Fibroblast of the conjunctiva (primary cell): ENCODE results near the gene WNK2.

Experiments used
- DNase-seq: peaks from one replicate; pipeline ENCODE4 v3.0.0-alpha.2; 2010; ENCODE audit warnings: low read depth

The WNK2 gene

DNA sequence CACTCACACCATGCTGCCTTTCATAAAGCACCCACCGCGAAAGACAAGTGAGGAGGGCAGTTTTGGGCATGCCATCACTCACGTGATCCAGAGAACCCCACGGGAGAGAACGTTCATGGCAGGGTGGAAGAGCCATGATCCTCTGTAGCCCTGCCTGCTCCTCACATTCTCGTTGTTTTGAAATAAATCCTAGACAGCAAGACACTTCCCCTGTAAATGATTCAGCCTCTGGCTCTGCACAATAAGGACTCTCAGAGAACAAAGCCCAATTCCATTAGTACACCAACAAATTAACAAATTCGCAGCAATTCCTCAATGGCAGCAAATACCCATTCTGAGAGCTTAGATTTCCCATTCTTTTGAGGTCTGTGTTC, 71.5 kb downstream of the WNK2 start:
- DNase-seq, result no peak

DNA sequence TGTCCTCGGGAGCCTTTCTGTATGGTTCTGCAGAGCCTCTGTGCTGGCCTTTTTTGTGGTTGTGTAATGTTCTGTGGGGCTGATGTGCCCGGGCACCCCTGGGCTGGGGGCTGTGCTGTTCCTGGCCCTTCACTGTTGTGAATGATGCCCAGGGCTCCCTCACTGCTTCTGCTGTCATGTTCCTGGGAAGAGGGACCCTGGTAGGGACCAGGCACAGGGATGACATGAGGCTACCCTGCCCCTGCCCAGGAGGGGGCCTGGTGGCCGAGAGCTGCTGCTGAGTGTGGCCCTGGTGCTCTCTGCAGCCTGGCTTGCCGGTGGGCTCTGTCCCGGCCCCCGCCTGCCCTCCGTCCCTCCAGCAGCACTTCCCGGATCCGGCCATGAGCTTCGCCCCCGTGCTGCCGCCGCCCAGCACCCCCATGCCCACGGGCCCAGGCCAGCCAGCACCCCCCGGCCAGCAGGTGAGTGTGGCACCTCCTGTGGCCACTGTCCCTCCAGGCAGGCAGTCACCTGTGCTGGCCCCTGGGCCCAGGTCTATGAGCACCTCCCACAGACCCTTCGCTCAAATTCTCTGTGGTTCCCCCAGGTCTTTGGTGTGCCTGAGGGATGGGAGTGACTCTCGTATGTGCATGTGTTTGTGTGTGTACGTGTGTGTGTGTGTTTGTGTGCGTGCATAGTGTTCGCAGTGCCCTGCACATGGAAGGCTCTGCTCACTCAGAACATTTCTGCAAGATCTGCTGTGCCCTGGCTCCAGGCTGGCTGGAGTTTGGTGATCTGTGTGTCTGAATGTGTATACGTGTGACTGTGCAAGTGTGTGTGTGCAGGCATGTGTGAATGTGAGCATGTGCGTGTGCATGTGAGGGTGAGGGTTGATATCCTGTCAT, 72.3 kb downstream of the WNK2 start:
- no peak for DNase-seq

DNA sequence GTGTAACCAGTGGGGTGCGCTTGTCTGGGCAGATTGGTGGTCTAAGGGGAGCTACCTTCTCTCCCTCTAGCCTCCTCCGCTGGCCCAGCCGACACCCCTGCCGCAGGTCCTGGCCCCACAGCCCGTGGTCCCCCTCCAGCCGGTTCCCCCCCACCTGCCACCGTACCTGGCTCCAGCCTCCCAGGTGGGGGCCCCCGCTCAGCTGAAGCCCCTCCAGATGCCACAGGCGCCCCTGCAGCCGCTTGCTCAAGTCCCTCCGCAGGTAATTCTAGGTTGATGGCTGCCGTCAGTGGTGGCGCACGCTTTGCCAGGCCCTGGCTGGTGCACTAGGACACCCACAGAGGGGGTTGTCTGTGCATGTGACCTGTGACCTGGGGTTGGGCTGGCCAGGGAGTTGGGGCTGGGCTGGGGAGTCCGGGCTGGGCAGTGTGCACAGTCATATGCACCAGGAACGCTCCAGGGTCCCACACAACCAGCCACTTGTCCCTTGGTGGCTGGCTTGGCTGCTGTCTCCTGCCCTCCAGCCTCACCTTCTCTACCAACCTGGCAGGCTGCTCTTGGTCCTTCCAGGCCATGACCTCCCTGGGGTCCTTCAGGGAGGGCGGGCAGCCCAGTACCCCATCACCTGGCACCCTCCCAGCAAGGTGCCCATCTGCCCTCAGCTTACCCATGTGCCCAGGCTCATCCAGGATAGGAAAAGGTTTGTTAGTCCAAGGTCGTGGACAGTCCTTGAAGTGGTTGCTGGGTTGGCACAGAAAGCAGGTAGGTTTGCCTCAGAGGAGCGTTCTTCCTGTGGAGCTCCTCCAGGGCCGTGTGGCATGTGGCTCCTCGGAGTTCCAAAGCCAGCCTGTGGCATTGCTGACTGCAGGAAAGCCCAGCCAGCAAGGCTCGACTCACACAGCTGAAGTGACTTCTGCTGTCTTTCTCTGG, 73.2 kb downstream of the WNK2 start:
- DNase-seq, result no peak

DNA sequence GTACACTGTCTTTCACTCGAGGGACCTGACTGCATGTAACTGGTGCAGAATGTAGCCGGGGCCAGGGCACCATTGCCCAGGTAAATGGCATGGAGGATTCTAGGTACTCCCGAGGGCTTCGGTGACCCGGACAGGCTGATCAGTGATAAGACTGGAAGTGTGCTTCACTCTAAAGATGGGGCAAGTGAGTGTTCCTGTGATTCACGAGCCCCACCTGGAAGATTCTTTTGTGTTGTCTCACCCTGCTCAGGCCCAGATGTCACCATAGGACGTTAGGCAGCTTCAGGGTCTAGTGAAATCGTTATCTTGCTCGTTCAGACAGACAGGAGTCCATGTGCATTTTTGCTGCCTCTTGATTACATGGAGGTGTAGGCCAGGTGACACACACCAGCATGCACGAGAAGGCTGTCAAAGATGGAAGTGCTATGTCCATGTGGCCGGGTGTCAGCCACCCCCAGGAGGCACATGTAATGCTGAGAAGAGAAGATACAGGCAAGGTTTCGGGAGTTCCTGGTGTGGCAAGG, 73.9 kb downstream of the WNK2 start:
- DNase-seq, result no peak

DNA sequence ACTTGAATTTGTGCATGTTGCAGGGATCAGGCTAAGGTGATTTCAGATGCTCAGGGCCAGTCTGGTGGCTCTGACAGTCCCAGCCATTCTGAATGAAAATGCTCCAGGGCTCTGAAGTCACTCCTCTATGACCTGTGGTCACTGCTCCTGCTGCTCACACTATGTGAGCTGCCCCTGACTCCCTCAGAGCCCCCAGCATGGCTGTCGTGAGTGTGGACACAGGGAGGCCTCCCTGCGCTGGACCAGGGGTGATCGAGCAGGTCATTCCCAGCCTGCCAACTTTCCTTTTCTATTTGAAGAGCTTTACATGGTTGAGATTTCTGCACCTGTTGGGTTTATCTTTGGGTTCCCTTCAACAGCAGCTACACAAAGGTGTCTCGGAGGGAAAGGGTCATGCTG, 74.5 kb downstream of the WNK2 start:
- DNase-seq, result no peak

DNA sequence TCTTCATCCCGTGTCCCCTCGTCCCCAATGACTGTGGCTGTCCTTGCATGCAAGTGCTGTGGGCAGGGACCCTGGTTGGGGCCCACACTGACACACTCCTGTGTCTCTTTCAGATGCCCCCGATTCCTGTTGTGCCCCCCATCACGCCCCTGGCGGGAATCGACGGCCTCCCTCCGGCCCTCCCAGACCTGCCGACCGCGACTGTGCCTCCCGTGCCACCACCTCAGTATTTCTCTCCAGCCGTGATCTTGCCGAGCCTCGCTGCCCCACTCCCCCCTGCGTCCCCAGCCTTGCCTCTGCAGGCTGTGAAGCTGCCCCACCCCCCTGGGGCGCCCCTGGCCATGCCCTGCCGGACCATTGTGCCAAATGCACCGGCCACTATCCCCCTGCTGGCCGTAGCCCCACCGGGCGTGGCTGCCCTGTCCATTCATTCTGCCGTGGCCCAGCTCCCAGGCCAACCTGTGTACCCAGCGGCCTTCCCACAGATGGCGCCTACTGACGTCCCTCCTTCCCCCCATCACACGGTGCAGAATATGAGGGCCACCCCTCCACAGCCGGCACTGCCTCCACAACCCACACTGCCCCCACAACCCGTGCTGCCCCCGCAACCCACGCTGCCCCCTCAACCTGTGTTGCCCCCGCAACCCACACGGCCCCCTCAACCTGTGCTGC, 75.0 kb downstream of the WNK2 start:
- no peak for DNase-seq

DNA sequence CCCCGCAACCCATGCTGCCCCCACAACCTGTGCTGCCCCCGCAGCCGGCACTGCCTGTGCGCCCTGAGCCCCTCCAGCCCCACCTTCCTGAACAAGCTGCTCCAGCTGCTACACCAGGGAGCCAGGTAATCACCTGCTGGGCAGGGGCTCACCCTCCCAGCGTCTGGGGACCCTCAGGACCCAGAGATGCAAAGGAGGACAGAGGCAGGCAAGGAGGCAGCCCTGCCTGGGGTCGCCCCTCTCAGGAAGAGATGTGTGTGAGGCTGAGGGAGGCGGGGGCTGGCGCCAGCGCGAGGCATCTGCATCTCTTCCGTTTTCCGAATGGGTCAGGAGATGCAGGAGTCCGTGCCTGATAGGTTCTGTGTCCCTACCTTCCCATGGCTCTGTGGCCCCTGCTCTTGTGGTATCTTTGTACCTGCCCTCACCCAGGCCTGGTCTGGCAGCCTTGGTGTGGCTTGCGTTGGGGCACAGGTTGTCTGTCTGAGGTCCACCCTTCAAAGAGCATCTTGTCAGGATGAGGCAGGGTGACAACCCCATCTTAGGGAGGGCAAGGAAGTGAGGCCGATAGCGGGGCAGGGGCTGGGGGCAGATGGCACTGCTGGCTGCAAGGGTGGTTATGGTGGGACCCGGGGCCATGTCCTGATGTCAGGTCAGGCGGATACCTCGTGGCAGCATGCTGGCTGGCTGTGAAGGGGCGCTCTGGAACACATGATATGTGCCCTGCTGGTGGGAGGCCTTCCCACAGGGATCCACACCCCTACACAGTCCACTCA, 75.7 kb downstream of the WNK2 start:
- DNase-seq, result no peak

DNA sequence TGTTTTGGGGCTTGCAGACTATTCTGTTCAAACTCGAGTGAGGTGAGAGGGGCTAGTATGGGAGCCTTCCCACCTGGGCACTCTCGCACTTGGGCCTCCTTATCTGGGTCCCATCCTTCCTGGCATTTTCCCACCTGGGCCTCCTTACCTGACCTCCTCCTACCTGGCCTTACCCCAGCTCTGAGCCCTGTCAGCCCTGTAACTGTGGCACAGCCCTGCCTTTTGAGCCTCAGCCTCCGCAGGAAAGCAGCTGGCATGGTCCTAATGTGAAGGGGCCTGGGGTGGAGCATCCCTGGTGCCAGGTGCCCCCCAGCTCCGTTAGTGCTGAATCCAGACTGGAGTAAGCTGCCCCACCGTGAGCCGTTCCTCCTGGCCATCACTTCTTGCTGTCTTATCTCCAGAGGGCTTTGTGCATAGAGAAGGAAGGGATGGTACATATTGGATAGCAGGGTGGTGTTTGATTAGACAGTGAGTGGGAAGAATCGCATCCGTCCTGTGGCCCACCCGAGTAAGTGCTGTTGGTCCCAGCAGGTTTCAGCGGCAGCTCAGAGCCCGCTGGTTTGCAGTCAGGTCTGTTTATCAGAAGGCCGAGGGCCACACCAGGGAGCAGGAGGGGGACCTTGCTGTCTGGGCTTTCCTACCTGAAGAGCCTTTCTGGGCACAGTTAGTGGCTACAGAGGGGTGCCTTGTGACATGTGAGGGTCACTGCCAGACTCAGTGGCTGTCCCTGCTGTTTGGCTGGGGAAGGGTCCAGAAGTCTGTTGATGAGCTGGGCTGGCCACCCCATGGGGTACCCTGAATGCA, 76.5 kb downstream of the WNK2 start:
- DNase-seq, result no peak

DNA sequence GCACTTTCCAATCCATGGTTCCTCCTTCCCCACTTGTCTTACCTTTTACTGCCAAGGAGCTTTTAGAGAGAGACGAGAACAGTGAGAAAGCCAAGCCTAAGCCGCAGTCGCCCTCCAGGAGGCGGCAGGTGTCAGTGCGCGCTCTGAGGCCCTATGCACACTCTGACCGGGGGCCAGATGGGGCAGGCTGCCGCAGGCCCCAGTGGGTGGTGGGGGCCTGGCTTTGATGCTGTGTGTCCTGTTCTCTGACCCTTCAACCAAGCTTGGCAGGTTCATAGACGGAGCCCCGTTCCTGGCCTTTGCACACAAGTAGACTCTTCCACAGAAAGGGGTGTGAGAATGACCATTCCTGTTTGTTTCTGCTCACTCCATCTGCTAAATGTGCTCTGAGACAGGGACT, 77.3 kb downstream of the WNK2 start:
- DNase-seq, result no peak

DNA sequence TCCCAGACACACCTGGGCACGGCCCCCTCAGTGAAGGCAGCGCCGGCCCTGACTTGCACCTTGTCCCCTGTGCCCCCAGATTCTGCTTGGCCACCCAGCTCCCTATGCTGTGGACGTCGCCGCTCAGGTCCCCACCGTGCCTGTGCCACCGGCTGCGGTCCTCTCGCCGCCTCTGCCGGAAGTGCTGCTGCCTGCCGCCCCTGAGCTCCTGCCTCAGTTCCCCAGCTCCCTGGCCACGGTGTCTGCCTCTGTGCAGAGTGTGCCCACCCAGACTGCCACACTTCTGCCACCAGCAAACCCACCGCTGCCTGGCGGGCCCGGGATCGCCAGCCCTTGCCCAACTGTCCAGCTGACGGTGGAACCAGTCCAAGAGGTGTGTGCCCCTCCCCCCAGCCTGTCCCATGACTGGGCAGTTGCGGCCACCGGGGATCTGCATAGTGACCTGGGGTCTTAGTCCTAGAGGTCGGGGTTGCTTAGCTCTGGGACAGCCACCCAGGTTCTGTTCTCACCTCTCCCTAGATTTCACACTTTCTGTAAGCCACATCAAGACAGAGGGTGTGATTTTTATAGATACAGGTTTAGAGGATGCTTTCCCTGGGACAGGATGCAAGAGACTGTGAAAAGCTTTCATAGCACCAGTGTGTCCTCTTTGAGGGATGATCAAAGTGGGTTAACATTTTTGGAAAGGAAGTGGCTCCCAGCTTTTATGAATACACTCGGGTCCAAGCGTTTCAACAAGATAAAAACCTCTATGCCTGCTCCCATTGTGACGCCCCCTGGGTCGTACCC, 78.0 kb downstream of the WNK2 start:
- no peak for DNase-seq

DNA sequence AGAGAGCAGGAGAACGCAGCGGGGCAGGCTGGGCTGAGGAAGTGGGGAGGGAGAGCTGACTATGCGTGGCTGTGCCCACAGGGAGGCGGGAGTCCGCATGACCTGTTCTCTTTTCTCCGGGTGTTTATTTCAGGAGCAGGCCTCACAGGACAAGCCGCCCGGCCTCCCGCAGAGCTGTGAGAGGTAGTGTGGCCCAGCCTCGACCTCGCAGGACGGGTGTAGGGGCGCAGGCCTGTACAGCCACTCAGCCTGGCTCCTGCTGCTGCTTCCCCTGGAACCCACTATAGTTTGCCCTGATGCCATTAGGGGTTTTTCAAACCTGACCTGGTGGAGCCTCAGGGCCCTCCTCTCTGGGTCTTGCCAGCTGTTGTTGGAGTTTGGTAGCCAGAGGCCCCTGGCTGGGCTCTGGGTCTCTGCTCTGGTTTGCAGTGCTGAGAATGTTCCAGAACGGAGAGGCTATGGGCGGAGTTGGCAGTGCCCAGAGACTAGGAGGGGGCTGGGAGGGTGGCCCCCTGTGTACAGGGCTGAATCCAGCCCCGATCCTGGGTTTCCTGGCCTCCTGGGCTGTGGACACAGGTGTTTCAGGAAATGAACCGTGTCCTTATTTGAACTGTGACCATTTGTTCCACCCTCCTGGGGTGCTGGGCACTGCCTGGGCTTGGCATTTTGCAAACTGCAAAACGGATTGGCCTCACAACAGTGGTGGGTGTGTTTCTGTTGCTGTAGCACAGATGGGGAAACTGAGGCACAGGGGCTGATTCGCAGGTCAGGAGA, 78.8 kb downstream of the WNK2 start:
- no peak for DNase-seq

DNA sequence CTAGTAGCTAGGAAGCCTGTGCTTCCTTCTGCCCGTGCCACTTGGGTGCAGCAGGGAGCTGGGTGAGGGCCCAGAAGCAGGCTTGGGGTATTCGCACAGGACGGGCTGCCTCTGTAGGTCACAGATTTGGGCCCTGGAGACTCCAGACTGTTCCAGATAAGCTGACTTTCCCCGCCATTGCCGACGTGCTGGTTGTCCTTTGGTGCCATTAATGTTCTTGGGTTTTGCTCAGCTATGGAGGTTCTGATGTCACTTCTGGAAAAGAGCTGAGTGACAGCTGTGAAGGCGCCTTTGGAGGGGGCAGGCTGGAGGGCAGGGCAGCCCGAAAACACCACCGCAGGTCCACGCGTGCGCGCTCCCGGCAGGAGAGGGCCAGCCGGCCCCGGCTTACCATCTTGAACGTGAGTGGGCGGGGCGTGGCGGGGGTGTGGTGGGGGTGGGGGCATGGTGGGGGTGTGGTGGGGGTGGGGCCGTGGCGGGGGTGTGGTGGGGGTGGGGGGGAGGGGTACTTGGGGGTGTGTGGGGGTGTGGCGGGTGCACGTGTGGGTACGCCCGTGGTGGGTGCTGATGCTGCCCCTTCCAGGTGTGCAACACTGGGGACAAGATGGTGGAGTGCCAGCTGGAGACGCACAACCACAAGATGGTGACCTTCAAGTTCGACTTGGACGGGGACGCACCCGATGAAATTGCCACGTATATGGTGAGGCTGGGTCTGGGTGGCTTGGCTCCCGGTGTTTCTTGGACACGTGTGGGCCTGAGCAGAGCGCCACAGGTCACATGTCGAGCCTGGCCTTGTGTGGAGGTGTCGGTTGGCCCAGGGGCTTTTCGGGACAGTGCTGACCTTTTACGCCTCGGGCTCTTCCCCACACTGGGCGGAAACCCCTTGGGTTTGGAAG, 79.6 kb downstream of the WNK2 start:
- no peak for DNase-seq

DNA sequence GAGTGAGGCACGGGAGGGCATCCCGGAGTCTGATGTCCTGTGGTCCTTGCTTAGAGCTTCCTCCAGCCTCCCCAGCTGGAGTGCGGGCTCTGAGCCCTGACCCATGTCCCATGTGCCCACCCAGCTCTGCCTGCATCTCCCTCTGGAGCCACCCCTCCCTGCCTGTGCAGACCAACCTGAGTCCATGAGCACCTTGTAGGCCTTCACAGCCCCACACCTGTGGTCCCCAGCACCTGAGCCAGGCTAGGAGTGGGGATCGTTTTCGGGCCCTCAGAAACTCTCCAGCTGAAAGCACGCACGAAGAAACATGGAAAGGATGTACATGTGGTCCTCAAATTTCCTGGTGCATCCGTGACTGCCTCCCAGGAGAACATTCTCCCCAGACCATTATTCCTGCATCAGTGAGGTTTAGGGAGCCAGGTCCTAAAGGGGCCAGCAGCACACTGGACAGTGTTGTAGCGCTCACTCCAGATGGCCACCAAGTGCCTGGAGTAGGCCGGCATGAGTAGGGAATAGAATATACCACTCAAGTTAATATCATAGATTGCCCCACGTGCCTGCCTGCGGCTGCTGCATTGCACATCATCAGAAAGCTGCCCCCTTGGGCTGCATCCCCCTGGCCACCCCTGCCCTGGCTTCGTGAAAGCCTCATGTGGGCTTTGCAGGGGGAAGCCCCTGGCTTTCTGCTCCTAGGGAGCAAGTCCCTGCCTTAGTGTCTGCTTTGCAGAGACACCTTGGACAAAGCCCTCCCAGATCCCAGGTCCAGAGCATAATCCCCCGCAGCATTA, 80.6 kb downstream of the WNK2 start:
- DNase-seq, result no peak

DNA sequence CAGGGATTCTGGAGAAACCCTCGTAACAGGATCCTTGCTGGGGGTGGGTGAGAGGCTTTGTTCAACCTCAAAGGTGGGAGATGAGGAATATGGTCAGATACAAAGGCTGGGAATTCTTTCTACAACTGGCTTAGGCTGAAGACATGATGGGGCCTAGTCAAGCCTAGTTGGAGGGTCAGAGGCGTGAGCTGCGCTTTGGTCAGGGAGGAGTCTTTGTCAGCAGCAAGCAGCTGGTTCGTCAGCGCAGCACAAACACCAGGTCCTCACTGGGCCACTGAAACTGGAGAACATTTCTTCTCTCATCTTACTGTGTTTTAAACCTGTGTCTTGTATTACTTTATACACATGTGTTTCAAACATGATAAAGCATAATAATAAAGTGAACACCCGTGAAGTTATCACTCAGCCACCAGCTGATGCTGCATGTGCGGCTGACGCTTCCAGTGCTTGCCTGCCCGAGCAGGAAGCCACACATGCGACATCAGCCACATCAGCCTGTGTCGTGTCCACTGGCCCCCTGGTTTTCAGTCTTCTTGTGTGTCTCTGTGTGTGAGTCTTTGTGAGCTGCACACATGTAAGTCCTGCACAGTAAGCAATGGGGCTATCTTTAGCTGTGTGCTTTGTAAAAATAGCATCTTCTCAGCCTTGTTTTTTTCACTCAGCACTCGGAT, 81.5 kb downstream of the WNK2 start:
- DNase-seq, result no peak

DNA sequence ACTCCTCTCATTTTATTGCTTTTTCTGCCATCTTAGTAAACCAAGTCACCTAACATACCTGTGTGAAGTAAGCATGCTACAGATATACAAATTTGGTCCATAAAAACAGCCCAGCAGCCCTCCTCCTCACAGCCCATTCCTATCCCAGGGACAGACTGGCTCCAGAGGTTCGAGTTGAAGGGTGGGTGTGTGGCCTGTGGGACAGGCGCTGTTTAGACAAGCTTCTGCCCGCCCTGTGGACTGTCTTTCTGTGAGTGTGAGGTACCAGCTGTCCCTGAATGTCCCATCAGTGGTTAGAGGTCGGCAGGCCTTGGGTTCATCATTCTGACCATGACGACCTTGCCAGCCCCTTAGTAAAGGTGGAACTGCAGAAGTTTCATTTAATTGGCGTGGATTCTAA, 82.0 kb downstream of the WNK2 start:
- no peak for DNase-seq

DNA sequence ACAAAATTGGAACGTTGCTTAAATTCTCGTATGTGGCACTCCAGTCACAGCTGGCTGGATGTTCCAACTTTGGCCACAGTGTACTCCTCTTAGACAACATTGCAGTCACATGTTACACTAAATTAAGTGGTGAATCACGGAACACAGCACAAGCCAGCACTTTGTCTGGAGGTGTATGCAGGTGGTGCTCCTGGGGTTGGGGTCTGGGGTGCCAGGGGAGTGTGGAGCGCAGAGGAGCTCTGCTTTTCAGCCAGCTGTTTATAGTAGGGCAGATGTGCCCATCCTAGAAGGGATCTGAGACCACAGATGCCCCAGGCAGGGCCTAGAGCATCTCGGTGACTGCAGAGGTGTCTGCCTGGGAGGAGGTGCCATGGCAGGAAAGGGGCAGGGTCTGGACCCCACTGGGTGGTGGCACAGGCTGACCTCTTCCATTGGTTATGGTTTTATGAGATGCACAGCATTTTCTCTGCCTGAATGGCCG, 82.6 kb downstream of the WNK2 start:
- DNase-seq, result no peak
